Measurements from ENCODE around the gene NFE2L1. TPM values are rescaled to one million over a fixed set of nuclear protein-coding genes. Genes with fewer than 3 reads are reported as not detected.
"Not testable (repeated sequence)": the region's sequence is repeated elsewhere in the genome, so short reads cannot be mapped to it uniquely, and the experiment has no call there.

Gene NFE2L1
- total RNA-seq, 4 donors from 2014 or later = 164 to 281 (median 264) TPM

DNA sequence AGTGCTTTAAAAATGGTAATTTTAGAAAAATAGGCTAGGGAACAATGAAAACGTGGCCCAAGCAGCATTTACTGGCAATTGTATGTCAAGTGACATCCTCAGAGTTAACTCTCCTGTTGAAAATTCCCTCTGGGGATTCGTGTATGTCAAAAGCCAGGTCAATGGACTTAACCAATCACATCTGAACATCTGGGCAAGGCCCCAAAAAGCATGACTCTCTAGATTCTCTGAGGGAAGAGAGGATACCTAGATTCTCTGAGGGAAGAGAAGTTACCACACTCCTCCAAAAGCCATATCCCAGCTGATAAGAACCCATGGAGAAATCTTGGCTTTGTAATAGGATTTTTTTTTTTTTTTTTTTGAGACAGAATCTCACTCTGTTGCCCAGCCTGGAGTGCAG lies 23.5 kb downstream of the NFE2L1 start:
- intact Hi-C loops (cut with DNase I) = no loop called here
- Histone ChIP-seq H3K27me3 (no peaks in the 10 kb centered on the region), H3K36me3 (peaks cover 31 to 87% (median 64%) of the 10 kb centered on the region in 4 donors), H3K9me3 (no peaks in the 10 kb centered on the region), H3K27ac (replicated peaks in 1 of 4) (no peak overlapping the region), H3K4me1 (peaks cover 5 to 16% (median 8%) of the 10 kb centered on the region in 4 donors), H3K4me3 (no peak overlapping the region)
- TF ChIP-seq, protein P1, sequence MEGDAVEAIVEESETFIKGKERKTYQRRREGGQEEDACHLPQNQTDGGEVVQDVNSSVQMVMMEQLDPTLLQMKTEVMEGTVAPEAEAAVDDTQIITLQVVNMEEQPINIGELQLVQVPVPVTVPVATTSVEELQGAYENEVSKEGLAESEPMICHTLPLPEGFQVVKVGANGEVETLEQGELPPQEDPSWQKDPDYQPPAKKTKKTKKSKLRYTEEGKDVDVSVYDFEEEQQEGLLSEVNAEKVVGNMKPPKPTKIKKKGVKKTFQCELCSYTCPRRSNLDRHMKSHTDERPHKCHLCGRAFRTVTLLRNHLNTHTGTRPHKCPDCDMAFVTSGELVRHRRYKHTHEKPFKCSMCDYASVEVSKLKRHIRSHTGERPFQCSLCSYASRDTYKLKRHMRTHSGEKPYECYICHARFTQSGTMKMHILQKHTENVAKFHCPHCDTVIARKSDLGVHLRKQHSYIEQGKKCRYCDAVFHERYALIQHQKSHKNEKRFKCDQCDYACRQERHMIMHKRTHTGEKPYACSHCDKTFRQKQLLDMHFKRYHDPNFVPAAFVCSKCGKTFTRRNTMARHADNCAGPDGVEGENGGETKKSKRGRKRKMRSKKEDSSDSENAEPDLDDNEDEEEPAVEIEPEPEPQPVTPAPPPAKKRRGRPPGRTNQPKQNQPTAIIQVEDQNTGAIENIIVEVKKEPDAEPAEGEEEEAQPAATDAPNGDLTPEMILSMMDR (IDR thresholded peaks at IDR 0.05) = no peak
- TF ChIP-seq EP300 (IDR thresholded peaks at IDR 0.05) = no peak
- no peak for TF ChIP-seq POLR2A (IDR thresholded peaks at IDR 0.05; ENCODE audit: low read depth)
- TF ChIP-seq POLR2AphosphoS5 (IDR thresholded peaks at IDR 0.05) = no peak
- WGBS = 53% methylated on average over 2 of the region's 2 CpGs
- DNase-seq (ENCODE audit: extremely low spot score) = no peak

DNA sequence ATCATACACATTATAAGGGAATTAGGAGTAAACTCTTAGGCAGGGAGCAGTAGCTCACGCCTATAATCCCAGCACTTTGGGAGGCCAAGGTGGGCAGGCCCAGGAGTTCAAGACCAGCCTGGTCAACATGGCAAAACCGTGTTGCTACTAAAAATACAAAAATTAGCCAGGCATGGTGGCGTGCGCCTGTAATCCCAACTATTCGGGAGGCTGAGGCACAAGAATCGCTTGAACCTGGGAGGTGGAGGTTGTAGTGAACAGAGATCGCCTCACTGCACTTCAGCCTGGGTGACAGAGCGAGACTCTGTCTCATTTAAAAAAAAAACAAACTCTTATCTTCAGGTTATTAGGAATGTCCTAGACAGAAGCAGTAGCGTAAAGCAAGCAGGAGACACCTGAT lies 24.7 kb downstream of the NFE2L1 start:
- intact Hi-C loops (cut with DNase I); H3K4me1 ChIP-seq; H3K4me3 ChIP-seq; H3K27me3 ChIP-seq; H3K9me3 ChIP-seq; H3K27ac ChIP-seq (replicated peaks in 1 of 4); DNase-seq (ENCODE audit: extremely low spot score): not testable (repeated sequence)
- WGBS = 93% methylated on average over 9 of the region's 9 CpGs
- H3K36me3 ChIP-seq = peaks cover 33 to 81% (median 60%) of the 10 kb centered on the region in 4 donors

DNA sequence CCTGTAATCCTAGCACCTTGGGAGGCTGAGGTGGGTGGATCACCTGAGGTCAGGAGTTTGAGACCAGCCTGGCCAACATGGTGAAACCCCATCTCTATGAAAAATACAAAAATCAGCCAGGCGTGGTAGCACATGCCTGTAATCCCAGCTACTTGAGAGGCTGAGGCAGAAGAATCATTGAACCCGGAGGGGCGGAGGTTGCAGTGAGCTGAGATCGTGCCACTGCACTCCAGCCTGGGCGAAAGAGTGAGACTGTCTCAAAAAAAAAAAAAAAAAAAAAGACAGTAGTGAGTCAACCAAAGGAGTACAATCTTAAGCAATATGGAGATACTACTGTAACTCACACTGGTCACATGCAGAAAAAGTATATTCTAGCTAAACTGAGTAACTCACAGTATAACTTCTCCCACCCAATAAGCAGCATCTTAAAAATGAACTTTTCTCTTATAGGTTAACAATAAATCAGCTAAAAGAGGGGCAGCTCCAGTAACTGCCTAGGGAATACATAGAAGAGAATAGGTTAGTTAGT lies 25.5 kb downstream of the NFE2L1 start:
- Histone ChIP-seq H3K27ac (replicated peaks in 1 of 4) (peak overlapping the region in 3 of 4 donors; percentile 7 to 34 (median 31)), H3K36me3 (peaks cover 33 to 73% (median 54%) of the 10 kb centered on the region in 4 donors)
- not testable (repeated sequence) for H3K27me3 ChIP-seq; DNase-seq (ENCODE audit: extremely low spot score); H3K4me1 ChIP-seq; H3K4me3 ChIP-seq; H3K9me3 ChIP-seq
- WGBS = 92% methylated on average over 5 of the region's 5 CpGs
- intact Hi-C loops (cut with DNase I) = loop anchor here (1.0 kb wide), 1 partner anchor 47 kb away; no protein-coding TSS in a partner anchor

DNA sequence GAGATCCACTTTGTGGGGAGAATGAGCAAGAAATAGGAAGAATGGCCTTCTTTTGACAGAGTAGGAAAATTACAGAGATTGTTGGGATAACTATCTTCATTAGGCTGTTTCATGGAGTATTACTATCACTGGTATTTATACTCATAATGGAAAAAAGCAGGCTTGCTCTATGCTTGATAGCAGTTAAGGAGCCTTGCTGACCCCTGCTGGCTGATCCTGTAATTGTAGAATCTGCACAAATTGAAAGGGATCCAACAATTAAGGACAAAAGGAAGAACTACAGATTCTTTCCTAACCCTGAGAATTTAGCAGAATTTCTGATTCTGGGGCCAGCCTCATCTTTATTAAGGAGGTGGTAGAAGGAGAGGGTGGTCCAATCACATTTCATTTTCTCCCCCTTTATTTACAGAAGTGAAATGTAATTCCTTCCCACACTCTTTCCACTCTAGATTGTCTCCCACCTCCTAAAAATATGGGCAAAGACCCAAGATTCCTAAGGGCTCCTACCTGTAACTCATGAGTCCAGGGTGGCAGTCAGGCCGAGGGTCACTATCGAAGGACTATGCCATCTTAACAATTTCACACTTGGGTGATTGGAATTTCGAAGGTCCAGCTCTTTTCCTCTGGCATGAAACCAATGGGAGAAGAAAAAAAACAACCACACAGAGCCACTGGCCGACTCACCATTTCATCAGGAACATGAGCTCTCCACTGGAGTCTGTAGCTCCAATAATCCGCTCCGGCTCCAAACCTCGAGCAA lies 26.3 kb downstream of the NFE2L1 start:
- TF ChIP-seq POLR2AphosphoS5 (IDR thresholded peaks at IDR 0.05) (peak; percentile 30 to 65), EP300 (IDR thresholded peaks at IDR 0.05) (no peak)
- TF ChIP-seq, protein P1 (IDR thresholded peaks at IDR 0.05) = peak; percentile 83 to 94 (median 86)
- peak overlapping the region in 3 of 4 donors; percentile 7 to 34 (median 31) for H3K27ac ChIP-seq (replicated peaks in 1 of 4)
- H3K9me3 ChIP-seq = no peaks in the 10 kb centered on the region
- H3K27me3 ChIP-seq = no peaks in the 10 kb centered on the region
- peak; percentile 95 for DNase-seq (ENCODE audit: extremely low spot score)
- intact Hi-C loops (cut with DNase I) = loop anchor here (1.0 to 5.0 kb wide), 2 partner anchors 48 to 53 kb away; no protein-coding TSS in a partner anchor
- 74% methylated on average over 7 of the region's 7 CpGs for WGBS
- no peak overlapping the region for H3K4me3 ChIP-seq
- H3K36me3 ChIP-seq = peaks cover 27 to 64% (median 47%) of the 10 kb centered on the region in 4 donors
- H3K4me1 ChIP-seq = peaks cover 5 to 9% (median 7%) of the 10 kb centered on the region in 4 donors

DNA sequence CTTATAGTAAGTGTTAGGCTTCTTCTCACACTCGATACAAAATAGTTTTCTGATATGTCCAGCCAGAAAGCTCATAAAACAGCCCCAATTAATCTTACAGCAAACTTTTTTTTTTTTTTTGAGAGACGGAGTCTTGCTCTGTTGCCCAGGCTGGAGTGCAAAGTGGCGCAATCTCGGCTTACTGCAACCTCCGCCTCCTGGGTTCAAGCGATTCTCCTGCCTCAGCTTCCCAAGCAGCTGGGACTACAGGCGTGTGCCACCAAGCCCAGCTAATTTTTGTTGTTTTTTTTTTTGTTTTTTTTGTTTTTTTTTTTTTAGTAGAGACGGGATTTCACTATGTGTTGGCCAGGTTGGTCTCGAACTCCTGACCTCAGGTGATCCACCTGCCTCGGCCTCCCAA lies 29.0 kb downstream of the NFE2L1 start:
- DNase-seq (ENCODE audit: extremely low spot score); H3K9me3 ChIP-seq; H3K27me3 ChIP-seq; H3K4me1 ChIP-seq; H3K27ac ChIP-seq (replicated peaks in 1 of 4); H3K4me3 ChIP-seq: not testable (repeated sequence)
- intact Hi-C loops (cut with DNase I) = loop anchor here (5.0 kb wide), 1 partner anchor 50 kb away; no protein-coding TSS in a partner anchor
- H3K36me3 ChIP-seq = peaks cover 18 to 40% (median 30%) of the 10 kb centered on the region in 4 donors
- WGBS = 91% methylated on average over 10 of the region's 10 CpGs

DNA sequence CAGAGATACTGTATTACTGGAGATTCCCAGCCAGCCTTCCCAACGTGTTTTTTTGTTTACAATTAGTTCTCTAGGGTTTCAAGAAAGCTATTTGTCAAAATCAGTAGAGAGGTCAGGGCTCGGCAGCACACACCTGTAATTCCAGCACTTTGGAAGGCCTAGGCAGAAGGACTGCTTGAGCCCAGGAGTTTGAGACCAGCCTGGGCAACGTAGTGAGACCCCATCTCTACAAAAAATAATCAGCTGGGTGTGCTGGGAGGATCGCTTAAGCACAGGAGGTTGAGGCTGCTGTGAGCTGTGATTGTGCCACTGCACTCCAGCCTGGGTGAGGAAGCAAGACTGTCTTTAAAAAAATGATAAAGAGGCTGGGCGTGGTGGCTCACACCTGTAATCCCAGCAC lies 33.7 kb downstream of the NFE2L1 start:
- Histone ChIP-seq H3K4me1 (peaks cover 14 to 27% (median 25%) of the 10 kb centered on the region in 4 donors), H3K4me3 (no peak overlapping the region), H3K36me3 (peaks cover 0 to 2% (median under 1%) of the 10 kb centered on the region in 4 donors), H3K9me3 (no peaks in the 10 kb centered on the region), H3K27ac (replicated peaks in 1 of 4) (no peak overlapping the region), H3K27me3 (no peaks in the 10 kb centered on the region)
- DNase-seq (ENCODE audit: extremely low spot score) = no peak
- intact Hi-C loops (cut with DNase I) = no loop called here
- 73% methylated on average over 5 of the region's 5 CpGs for WGBS
- TF ChIP-seq POLR2A (IDR thresholded peaks at IDR 0.05; ENCODE audit: low read depth) = no peak
- no peak for TF ChIP-seq POLR2AphosphoS5 (IDR thresholded peaks at IDR 0.05)
- TF ChIP-seq, protein P1 (IDR thresholded peaks at IDR 0.05) = no peak
- TF ChIP-seq EP300 (IDR thresholded peaks at IDR 0.05) = no peak
